Trophoblast cell (in vitro differentiated cells and primary cell): ENCODE results near the gene SNX7.

Source experiments
- DNase-seq, 2 donors: peaks; one replicate each; pipeline ENCODE4 v3.0.0-alpha.2; 2016
- H2AFZ ChIP-seq: 2 replicates; pipeline ENCODE4 v1.6.1; 2013; ENCODE audit warnings: low read length, moderate library complexity, mild to moderate bottlenecking; ENCODE audit not compliant: insufficient read depth, poor library complexity
- H2AK5ac ChIP-seq: 2 replicates; pipeline ENCODE4 v1.6.1; 2013; ENCODE audit warnings: mild to moderate bottlenecking, low read length
- H2BK120ac ChIP-seq: 2 replicates; pipeline ENCODE4 v1.6.1; 2013; ENCODE audit warnings: low read length, mild to moderate bottlenecking, moderate library complexity; ENCODE audit not compliant: insufficient read depth, poor library complexity
- H2BK12ac ChIP-seq: 2 replicates; pipeline ENCODE4 v1.6.1; 2013; ENCODE audit warnings: mild to moderate bottlenecking, low read length, moderate library complexity
- H2BK5ac ChIP-seq: 2 replicates; pipeline ENCODE4 v1.6.1; 2013; ENCODE audit warnings: low read length, low read depth, moderate library complexity, mild to moderate bottlenecking; ENCODE audit not compliant: poor library complexity
- H3K14ac ChIP-seq: 2 replicates; pipeline ENCODE4 v1.6.1; 2013; ENCODE audit warnings: mild to moderate bottlenecking, low read length
- H3K18ac ChIP-seq: 2 replicates; pipeline ENCODE4 v1.6.1; 2013; ENCODE audit warnings: mild to moderate bottlenecking, low read length
- H3K23ac ChIP-seq: 2 replicates; pipeline ENCODE4 v1.6.1; 2013; ENCODE audit warnings: low read length
- H3K27ac ChIP-seq: 2 replicates; pipeline ENCODE4 v1.5.1; 2013; ENCODE audit warnings: low read depth, mild to moderate bottlenecking, inconsistent platforms, low read length, moderate library complexity
- H3K27me3 ChIP-seq: 2 replicates; pipeline ENCODE4 v1.6.1; 2013; ENCODE audit warnings: inconsistent platforms, mild to moderate bottlenecking, low read length, moderate library complexity; ENCODE audit not compliant: insufficient read depth
- H3K36me3 ChIP-seq, 2 experiments: 1 replicate in 1 of 2; 2 replicates in 1 of 2; pipeline ENCODE4 v1.6.1; 2013; ENCODE audit warnings: low read length in 2 of 2, mild to moderate bottlenecking in 2 of 2, moderate library complexity in 1 of 2; ENCODE audit not compliant: insufficient read depth in 2 of 2, control insufficient read depth in 1 of 2
- H3K4ac ChIP-seq: 2 replicates; pipeline ENCODE4 v1.6.1; 2013; ENCODE audit warnings: low read depth, mild to moderate bottlenecking, low read length, moderate library complexity
- H3K4me1 ChIP-seq, 2 experiments: 1 replicate in 1 of 2; 2 replicates in 1 of 2; pipeline ENCODE4 v1.6.1; 2013; ENCODE audit warnings: low read length in 2 of 2, mild to moderate bottlenecking in 2 of 2, moderate library complexity in 1 of 2; ENCODE audit not compliant: insufficient read depth in 2 of 2, control insufficient read depth in 1 of 2
- H3K4me2 ChIP-seq: 2 replicates; pipeline ENCODE4 v1.6.1; 2013; ENCODE audit warnings: inconsistent platforms, mild to moderate bottlenecking, low read length, moderate library complexity
- H3K4me3 ChIP-seq: 2 replicates; pipeline ENCODE4 v1.5.1; 2013; ENCODE audit warnings: mild to moderate bottlenecking, low read depth, low read length, inconsistent platforms
- H3K79me1 ChIP-seq: one replicate; pipeline ENCODE4 v1.6.1; 2013; ENCODE audit warnings: low read length
- H3K79me2 ChIP-seq: 2 replicates; pipeline ENCODE4 v1.6.1; 2013; ENCODE audit warnings: low read length, mild to moderate bottlenecking; ENCODE audit not compliant: control insufficient read depth, insufficient read depth, poor library complexity
- H3K9ac ChIP-seq: 2 replicates; pipeline ENCODE4 v1.6.1; 2013; ENCODE audit warnings: mild to moderate bottlenecking, low read length
- H3K9me3 ChIP-seq: 2 replicates; pipeline ENCODE4 v1.6.1; 2013; ENCODE audit warnings: low read depth, mild to moderate bottlenecking, control low read depth, inconsistent platforms, low read length; ENCODE audit not compliant: insufficient read depth
- H4K12ac ChIP-seq: 2 replicates; pipeline ENCODE4 v1.6.1; 2013; ENCODE audit warnings: low read depth, mild to moderate bottlenecking, low read length, moderate library complexity
- H4K8ac ChIP-seq: 2 replicates; pipeline ENCODE4 v1.6.1; 2013; ENCODE audit warnings: low read depth, mild to moderate bottlenecking, low read length, moderate library complexity
- H4K91ac ChIP-seq: one replicate; pipeline ENCODE4 v1.6.1; 2013; ENCODE audit warnings: low read depth, mild to moderate bottlenecking, low read length, moderate library complexity
- WGBS: extraction: QIAGEN DNeasy Blood & Tissue Kit; methylation state at CpG from one replicate; pipeline ENCODE4 v1.1.7; 2013; ENCODE audit warnings: missing lambda C conversion rate; ENCODE audit not compliant: insufficient read length, insufficient coverage; ENCODE audit errors: extremely low coverage; 5-methylcytosine and 5-hydroxymethylcytosine counted together

SNX7 gene

GRCh38 chr1:98688110-98688739 is 26.7 kb downstream of the SNX7 start:
- Histone ChIP-seq H4K8ac (no peak overlapping the region), H3K23ac (no peak overlapping the region), H4K91ac (no peak overlapping the region), H3K9ac (no peak overlapping the region), H4K12ac (no peak overlapping the region), H2BK5ac (no peak overlapping the region), H2AK5ac (no peak overlapping the region), H3K27me3 (no peaks in the 10 kb centered on the region), H2AFZ (no peak overlapping the region), H3K79me1 (no peaks in the 10 kb centered on the region), H3K9me3 (no peaks in the 10 kb centered on the region), H2BK12ac (no peak overlapping the region), H2BK120ac (no peak overlapping the region), H3K14ac (no peak overlapping the region), H3K27ac (no peak overlapping the region), H3K36me3 (no peaks in the 10 kb centered on the region), H3K4ac (no peak overlapping the region), H3K4me2 (no peak overlapping the region), H3K4me3 (no peak overlapping the region), H3K79me2 (no peaks in the 10 kb centered on the region), H3K4me1 (peaks cover 0 to 3% of the 10 kb centered on the region in 2 experiments), H3K18ac (no peak overlapping the region)
- DNase-seq: no peak
- no CpG with 5 or more reads among the region's 2 CpGs for WGBS

GRCh38 chr1:98690576-98690975 is 29.1 kb downstream of the SNX7 start:
- Histone ChIP-seq H2BK12ac (no peak overlapping the region), H3K27me3 (no peaks in the 10 kb centered on the region), H3K14ac (no peak overlapping the region), H2AFZ (no peak overlapping the region), H4K12ac (no peak overlapping the region), H2BK120ac (no peak overlapping the region), H2AK5ac (no peak overlapping the region), H3K79me1 (no peaks in the 10 kb centered on the region), H3K4me1 (no peaks in the 10 kb centered on the region), H3K79me2 (no peaks in the 10 kb centered on the region), H4K8ac (no peak overlapping the region), H3K9me3 (no peaks in the 10 kb centered on the region), H3K36me3 (no peaks in the 10 kb centered on the region), H3K23ac (no peak overlapping the region), H3K4me3 (no peak overlapping the region), H4K91ac (no peak overlapping the region), H3K4me2 (no peak overlapping the region), H3K4ac (no peak overlapping the region), H3K18ac (no peak overlapping the region), H3K27ac (no peak overlapping the region), H2BK5ac (no peak overlapping the region), H3K9ac (no peak overlapping the region)
- no peak for DNase-seq

- Histone ChIP-seq H2BK5ac (no peak overlapping the region), H3K23ac (no peak overlapping the region), H3K9ac (no peak overlapping the region), H4K12ac (no peak overlapping the region), H3K4me2 (no peak overlapping the region), H3K79me1 (no peaks in the 10 kb centered on the region), H3K27ac (no peak overlapping the region), H2AK5ac (no peak overlapping the region), H2BK12ac (no peak overlapping the region), H3K27me3 (no peaks in the 10 kb centered on the region), H2BK120ac (no peak overlapping the region), H3K4me3 (no peak overlapping the region), H3K4me1 (no peaks in the 10 kb centered on the region), H4K91ac (no peak overlapping the region), H3K9me3 (no peaks in the 10 kb centered on the region), H3K79me2 (no peaks in the 10 kb centered on the region), H4K8ac (no peak overlapping the region), H3K4ac (no peak overlapping the region), H3K36me3 (no peaks in the 10 kb centered on the region), H3K18ac (no peak overlapping the region), H3K14ac (no peak overlapping the region), H2AFZ (no peak overlapping the region)
- no peak for DNase-seq
- no CpG with 5 or more reads among the region's 2 CpGs for WGBS
Observed at GRCh38 chr1:98692482-98692881, 31.0 kb downstream of the SNX7 start.

- Histone ChIP-seq H2AK5ac (no peak overlapping the region), H3K79me1 (no peaks in the 10 kb centered on the region)
- WGBS: no CpG with 5 or more reads among the region's 2 CpGs
Observed at GRCh38 chr1:98693385-98693784, 31.9 kb downstream of the SNX7 start.

More at GRCh38 chr1:98693385-98693784, 31.9 kb downstream of the SNX7 start:
- Histone ChIP-seq H3K18ac (no peak overlapping the region), H4K8ac (no peak overlapping the region), H3K27ac (no peak overlapping the region), H2BK12ac (no peak overlapping the region), H4K12ac (no peak overlapping the region), H3K4me3 (no peak overlapping the region), H2AFZ (no peak overlapping the region), H3K27me3 (no peaks in the 10 kb centered on the region), H4K91ac (no peak overlapping the region), H3K4me1 (no peaks in the 10 kb centered on the region), H2BK5ac (no peak overlapping the region), H3K14ac (no peak overlapping the region), H3K4me2 (no peak overlapping the region), H3K9ac (no peak overlapping the region), H2BK120ac (no peak overlapping the region), H3K4ac (no peak overlapping the region), H3K79me2 (no peaks in the 10 kb centered on the region), H3K23ac (no peak overlapping the region), H3K36me3 (no peaks in the 10 kb centered on the region), H3K9me3 (no peaks in the 10 kb centered on the region)
- DNase-seq: no peak
